Motor neuron (in vitro differentiated cells): ENCODE data around the gene TMED1. TPM values are rescaled to one million over a fixed set of nuclear protein-coding genes. Genes with fewer than 3 reads are reported as not detected.
"Not testable (repeated sequence)": the region's sequence is repeated elsewhere in the genome, so short reads cannot be mapped to it uniquely, and the experiment has no call there.

Experiments used
- ATAC-seq, 8 experiments: fragments of 200-7000 bp; cut with Tn5 transposase; replicated peaks in 6 of 8; 2 replicates each; pipeline ENCODE4 v1.8.0; 2021; ENCODE audit warnings: mild to moderate bottlenecking in 8 of 8, moderate library complexity in 8 of 8
- H3K27ac ChIP-seq, 2 donors: fragments of 250-450 bp; sonication (Bioruptor Pico); 2 replicates each; pipeline ENCODE4 v1.9.0; 2021; ENCODE audit warnings: antibody characterized with exemption in 2 of 2, mild to moderate bottlenecking in 2 of 2, moderate library complexity in 1 of 2
- H3K4me1 ChIP-seq, 2 donors: fragments of 250-450 bp; sonication (Bioruptor Pico); replicated peaks in 1 of 2; 2 replicates each; pipeline ENCODE4 v1.6.1; 2021; ENCODE audit warnings: antibody characterized with exemption in 2 of 2, mild to moderate bottlenecking in 2 of 2, moderate library complexity in 1 of 2
- H3K4me3 ChIP-seq, 5 donors: fragments of 250-450 bp; sonication (Bioruptor Pico); 2 replicates each; pipeline ENCODE4 v1.9.0; 2021; ENCODE audit warnings: antibody characterized with exemption in 5 of 5, mild to moderate bottlenecking in 5 of 5, moderate library complexity in 4 of 5
- WGBS, 10 experiments: fragments of 450-650 bp; shearing (Covaris generic); methylation state at CpG; one replicate each; pipeline ENCODE4 v1.0.0; 2022; 5-methylcytosine and 5-hydroxymethylcytosine counted together
- in situ Hi-C, 9 experiments: fragments of 400-800 bp; cut with MboI; loops; one replicate each; pipeline ENCODE4 v1.15.0; 2021; ENCODE audit warnings: low sequenced_read_pairs in 9 of 9, low pct_unique_long_range_greater_than_20kb in 2 of 9; ENCODE audit not compliant: unreplicated experiment in 9 of 9
- total RNA-seq, 8 experiments: library from RNA; unstranded; fragments of 300-600 nt; gene quantifications; 2 replicates each; pipeline versions ENCODE4 v1.2.3 to v1.2.4, GENCODE V29; 2022

Gene TMED1
- total RNA-seq, 8 experiments from 2014 or later, result 12.4 to 46.7 (median 21.4) TPM

DNA sequence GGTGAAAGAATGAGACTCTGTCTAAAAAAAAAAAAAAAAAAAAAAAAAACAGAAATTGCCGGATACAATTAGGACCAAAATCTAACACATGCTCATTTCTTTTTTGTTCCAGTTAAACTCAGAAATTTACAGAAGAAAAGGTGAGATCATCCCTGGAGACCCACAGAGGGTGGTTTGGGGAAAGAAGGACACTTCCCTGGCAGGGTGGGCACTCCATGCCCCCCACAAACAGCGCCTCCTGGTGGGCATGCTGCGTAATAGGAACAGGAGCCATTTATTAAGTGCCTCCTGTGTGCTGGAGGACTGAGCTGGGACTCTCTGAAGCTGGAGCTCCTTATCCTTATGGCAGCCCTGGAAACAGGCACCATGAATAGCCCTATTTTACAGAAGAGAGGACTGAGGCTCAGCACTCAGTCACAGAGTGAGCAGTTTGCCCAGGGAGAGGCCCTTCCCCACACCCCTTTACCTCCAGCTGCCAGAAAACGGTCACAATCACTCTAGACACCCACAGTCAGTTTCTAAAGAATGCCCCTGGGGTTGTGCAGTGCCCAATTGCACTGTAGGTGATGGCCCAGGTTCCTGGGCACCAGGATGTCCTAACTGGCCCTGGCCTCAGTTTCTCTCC lies 22.3 kb upstream of the TMED1 start:
- Histone ChIP-seq H3K4me1 (peaks cover 6 to 7% of the 10 kb centered on the region in 2 donors), H3K4me3 (no peak overlapping the region), H3K27ac (no peak overlapping the region)
- in situ Hi-C loops, result loop anchor here in 1 of 9 experiments (25.0 kb wide), 1 partner anchor 271 kb away; the partner anchor contains the start of gene AP1M2
- WGBS, 10 experiments, result 6 to 100% (median 45%) methylated on average over 1 to 4 of the region's 4 CpGs; no CpG with 5 or more reads in 1 of the 10 experiments
- ATAC-seq, result peak in 2 of 8 experiments; percentile 42 to 69

DNA sequence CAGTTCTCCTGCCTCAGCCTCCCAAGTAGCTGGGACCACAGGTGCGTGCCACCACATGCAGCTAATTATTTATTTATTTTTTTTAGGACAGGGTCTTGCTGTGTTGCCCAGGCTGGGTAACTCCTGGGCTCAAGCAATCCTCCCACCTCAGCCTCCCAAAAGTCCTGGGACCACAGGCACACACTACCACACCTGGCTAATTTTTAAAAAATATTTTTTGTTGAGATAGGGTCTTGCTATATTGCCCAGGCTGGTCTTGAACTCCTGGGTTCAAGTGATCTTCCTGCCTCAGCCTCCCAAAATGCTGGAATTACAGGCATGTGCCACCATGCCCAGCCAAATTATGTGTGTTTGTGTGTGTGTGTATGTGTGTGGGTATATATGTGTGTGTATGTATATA lies 20.9 kb upstream of the TMED1 start:
- not testable (repeated sequence) for H3K27ac ChIP-seq, H3K4me3 ChIP-seq, ATAC-seq, H3K4me1 ChIP-seq
- in situ Hi-C loops, result loop anchor here in 1 of 9 experiments (25.0 kb wide), 1 partner anchor 270 kb away; the partner anchor contains the start of gene AP1M2
- WGBS, 10 experiments, result 100% methylated on average over 1 of the region's 1 CpG; no CpG with 5 or more reads in 7 of the 10 experiments

DNA sequence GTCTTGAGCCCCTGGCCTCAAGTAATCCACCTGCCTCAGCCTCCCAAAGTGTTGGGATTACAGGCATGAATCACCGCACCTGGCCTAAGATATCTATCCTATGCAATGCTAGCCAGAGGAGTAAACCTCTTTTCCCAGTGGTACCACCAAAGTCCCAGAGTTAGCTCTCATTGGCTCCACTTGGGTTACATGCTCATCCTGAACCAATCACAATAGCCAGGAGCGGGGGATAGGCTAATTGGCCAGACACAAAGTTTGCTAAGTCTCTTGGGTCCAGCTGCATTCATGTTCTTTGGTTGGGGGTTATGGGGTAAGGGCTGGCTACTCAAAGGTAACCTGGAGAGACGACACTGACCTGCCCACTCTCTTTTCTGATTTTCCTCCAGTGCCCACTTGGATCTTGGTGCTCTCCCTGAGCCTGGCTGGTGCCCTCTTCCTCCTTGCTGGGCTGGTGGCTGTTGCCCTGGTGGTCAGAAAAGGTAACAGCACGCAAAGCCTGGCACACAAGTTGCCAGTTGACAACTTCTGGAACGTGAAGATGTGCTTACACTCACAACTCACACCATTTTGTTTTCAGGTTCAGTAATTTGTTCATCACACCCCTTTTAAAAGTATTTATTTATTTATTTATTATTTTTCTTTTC lies 20.0 kb upstream of the TMED1 start:
- Histone ChIP-seq H3K4me3 (no peak overlapping the region), H3K4me1 (no peaks in the 10 kb centered on the region), H3K27ac (no peak overlapping the region)
- peak in 1 of 8 experiments; percentile 71 for ATAC-seq
- 40 to 83% (median 62%) methylated on average over 1 to 5 of the region's 5 CpGs; no CpG with 5 or more reads in 1 of the 10 experiments for WGBS, 10 experiments
- in situ Hi-C loops, result loop anchor here in 1 of 9 experiments (25.0 kb wide), 1 partner anchor 269 kb away; the partner anchor contains the start of gene AP1M2

DNA sequence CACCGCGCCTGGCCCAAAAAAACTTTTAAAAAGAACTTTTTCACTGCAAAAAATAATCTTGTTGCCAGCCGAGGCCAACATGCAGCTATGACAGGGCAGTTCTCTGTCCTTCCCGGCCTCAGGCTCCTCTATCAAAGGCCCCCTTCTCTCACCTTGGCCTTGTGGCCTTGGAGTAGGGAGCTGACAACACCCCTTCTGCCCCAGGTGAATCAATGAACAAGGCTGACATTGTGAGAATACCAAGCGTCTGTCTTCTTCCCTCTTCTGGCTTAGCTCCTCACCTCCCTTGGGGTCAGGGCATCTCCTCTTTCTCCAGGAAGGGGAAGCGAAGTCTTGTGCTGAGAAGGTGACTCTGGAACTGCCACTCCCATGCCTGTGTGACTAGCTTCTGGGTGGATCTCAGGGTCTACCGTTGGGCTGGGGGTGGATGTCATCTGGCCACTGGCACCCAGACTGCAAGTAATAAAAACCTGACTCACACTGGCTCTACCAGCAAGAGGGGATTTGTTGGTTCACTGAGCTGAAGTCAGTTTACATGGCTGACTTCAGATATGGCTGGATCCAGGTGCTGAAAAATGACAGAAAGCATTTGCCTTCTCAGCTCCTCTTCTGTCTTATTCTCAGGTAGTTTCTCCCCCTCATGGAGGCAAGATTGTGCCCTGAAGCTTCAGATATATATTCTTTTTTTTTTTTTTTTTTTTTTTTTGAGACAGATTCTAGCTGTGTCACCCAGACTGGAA lies 18.5 kb upstream of the TMED1 start:
- 0 to 100% (median 89%) methylated on average over 1 to 4 of the region's 7 CpGs; no CpG with 5 or more reads in 3 of the 10 experiments for WGBS, 10 experiments
- Histone ChIP-seq H3K4me1 (no peaks in the 10 kb centered on the region), H3K4me3 (no peak overlapping the region), H3K27ac (no peak overlapping the region)
- ATAC-seq, result no peak
- in situ Hi-C loops, result loop anchor here in 1 of 9 experiments (25.0 kb wide), 1 partner anchor 267 kb away; the partner anchor contains the start of gene AP1M2

DNA sequence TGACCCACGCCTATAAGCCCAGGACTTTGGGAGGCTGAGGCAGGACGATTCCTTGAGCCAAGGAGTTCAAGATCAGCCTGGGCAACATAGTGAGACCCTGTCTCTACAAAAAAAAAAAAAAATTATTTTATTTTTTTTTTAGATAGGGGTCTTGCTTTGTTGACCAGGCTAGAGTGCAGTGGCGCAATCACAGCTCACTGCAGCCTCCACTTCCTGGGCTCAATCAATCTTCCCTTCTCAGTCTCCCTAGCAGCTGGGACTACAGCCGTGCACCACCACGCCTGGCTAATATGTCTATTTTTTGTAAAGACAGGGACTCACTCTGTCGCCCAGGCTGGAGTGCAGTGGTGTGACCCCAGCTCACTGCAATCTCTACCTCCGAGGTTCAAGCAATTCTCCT lies 16.9 kb upstream of the TMED1 start:
- no peak overlapping the region for H3K27ac ChIP-seq
- no peak for ATAC-seq
- in situ Hi-C loops, result loop anchor here in 1 of 9 experiments (25.0 kb wide), 1 partner anchor 266 kb away; the partner anchor contains the start of gene AP1M2
- 33 to 83% (median 66%) methylated on average over 1 to 7 of the region's 7 CpGs; no CpG with 5 or more reads in 4 of the 10 experiments for WGBS, 10 experiments
- H3K4me1 ChIP-seq, result no peaks in the 10 kb centered on the region
- H3K4me3 ChIP-seq, result no peak overlapping the region

DNA sequence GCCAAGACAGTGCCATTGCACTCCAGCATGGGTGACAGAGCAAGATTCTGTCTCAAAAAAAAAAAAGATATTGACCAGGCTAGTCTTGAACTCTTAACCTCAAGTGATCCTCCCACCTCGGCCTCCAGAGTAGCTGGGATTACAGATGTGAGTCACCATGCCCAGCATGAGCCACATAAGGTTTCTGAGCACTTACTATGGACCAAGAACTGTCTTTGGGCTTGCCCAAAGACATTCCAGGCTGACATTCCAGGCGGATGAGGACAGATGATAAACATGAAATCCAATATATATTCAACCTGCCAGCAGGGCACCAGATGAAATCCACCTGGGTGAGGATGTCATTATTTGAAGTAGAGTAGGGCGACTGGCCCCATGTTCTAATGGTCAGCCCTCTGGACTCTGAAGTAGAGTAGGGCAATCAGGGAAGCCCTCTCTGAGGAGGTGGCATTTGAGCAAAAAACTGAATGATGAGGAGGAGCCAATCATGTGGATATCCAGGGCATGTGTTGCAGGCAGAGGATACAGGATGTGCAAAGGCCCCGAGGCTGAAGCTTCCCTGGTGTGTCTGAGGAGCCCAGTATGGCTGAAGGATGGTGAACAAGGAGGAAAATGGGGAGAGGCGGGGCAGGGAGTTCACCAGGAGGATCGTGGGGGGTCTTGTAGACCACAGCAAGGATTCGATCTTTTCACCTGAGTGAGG lies 16.2 kb upstream of the TMED1 start:
- H3K4me1 ChIP-seq, result no peaks in the 10 kb centered on the region
- WGBS, 10 experiments, result 32 to 100% (median 67%) methylated on average over 1 to 7 of the region's 7 CpGs; no CpG with 5 or more reads in 2 of the 10 experiments
- no peak overlapping the region for H3K27ac ChIP-seq
- in situ Hi-C loops, result loop anchor here in 1 of 9 experiments (25.0 kb wide), 1 partner anchor 265 kb away; the partner anchor contains the start of gene AP1M2
- ATAC-seq, result peak in 3 of 8 experiments; percentile 29 to 67 (median 48)
- no peak overlapping the region for H3K4me3 ChIP-seq

- ATAC-seq, result no peak
- 45 to 100% (median 78%) methylated on average over 1 to 5 of the region's 5 CpGs for WGBS, 10 experiments
- in situ Hi-C loops, result loop anchor here in 1 of 9 experiments (25.0 kb wide), 1 partner anchor 263 kb away; the partner anchor contains the start of gene AP1M2
- no peaks in the 10 kb centered on the region for H3K4me1 ChIP-seq
- H3K27ac ChIP-seq, result no peak overlapping the region
- H3K4me3 ChIP-seq, result no peak overlapping the region
These were observed 14.6 kb upstream of the TMED1 start for GRCh38 chr19:10850631-10851030.

- H3K27ac ChIP-seq, result no peak within 1 kb of the TSS
- H3K4me3 ChIP-seq, result no peak within 1 kb of the TSS
- no peaks in the 10 kb centered on the region for H3K4me1 ChIP-seq
- 60 to 100% (median 70%) methylated on average over 1 to 4 of the region's 14 CpGs; no CpG with 5 or more reads in 6 of the 10 experiments for WGBS, 10 experiments
- in situ Hi-C loops, result no loop called here
- peak in 3 of 8 experiments; percentile 22 to 50 (median 23) for ATAC-seq
These were observed 12.3 kb upstream of the TMED1 start, which contains the start of gene C19orf38 for GRCh38 chr19:10848230-10848856. C19orf38 (plus strand) TSS chr19:10848415; CDS start chr19:10848509, 94 bp downstream.

DNA sequence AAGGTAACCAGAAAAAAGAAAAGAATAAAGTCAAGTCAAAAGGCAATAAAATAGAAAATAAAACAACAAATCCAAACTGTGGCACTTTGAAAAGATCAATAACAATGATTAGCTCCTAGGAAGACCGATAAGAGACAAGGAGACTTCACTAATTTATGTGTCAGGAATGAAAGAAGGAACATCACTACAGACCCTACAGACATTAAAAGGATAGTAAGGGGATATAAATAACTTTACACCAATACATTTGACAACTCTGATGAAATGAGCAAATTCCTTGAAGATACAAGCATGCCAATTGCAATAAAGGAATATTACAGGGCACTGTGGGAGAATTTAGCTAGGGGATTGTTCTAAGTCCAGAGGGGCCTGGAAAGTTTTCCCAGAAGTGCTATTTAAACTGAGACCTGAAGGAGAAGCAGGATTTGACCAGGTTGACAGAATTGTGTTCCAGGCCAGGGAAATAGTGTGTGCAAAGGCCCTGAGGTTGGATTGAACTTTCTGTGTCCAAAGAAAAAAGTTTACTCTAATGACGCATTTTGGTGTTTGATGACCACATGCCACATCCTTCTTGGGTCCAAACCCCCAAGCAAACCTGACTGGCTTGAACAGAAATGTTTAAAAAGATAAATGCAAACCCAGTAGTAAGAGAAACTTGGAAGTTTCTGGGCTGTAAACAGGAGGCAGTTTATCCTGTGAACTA lies 10.6 kb upstream of the TMED1 start:
- no peak for ATAC-seq

GRCh38 chr19:10842788-10843187 lies 6.8 kb upstream of the TMED1 start:
- no peak for ATAC-seq
- Histone ChIP-seq H3K4me3 (no peak overlapping the region), H3K4me1 (no peaks in the 10 kb centered on the region), H3K27ac (no peak overlapping the region)
- WGBS, 10 experiments, result 70 to 91% (median 83%) methylated on average over 1 to 5 of the region's 7 CpGs; no CpG with 5 or more reads in 4 of the 10 experiments
- in situ Hi-C loops, result no loop called here

More for the DNA sequence above, 10.6 kb upstream of the TMED1 start:
- WGBS, 10 experiments, result 54 to 100% (median 75%) methylated on average over 1 to 2 of the region's 2 CpGs
- Histone ChIP-seq H3K4me3 (no peak overlapping the region), H3K27ac (no peak overlapping the region), H3K4me1 (no peaks in the 10 kb centered on the region)
- in situ Hi-C loops, result no loop called here
